Measurements from ENCODE around the gene SLC7A6OS.
"Not testable (repeated sequence)": the region's sequence is repeated elsewhere in the genome, so short reads cannot be mapped to it uniquely, and the experiment has no call there.

The SLC7A6OS gene

GRCh38 chr16:68299571-68300453, 10.9 kb downstream of the SLC7A6OS start:
- in situ Hi-C loops (cut with MboI; ENCODE audit: low sequenced_read_pairs) = no loop called here

- in situ Hi-C loops (cut with MboI; ENCODE audit: low sequenced_read_pairs) = no loop called here
Measured at GRCh38 chr16:68298907-68299561, 11.7 kb downstream of the SLC7A6OS start.

- in situ Hi-C loops (cut with MboI; ENCODE audit: low sequenced_read_pairs) = no loop called here
Measured at GRCh38 chr16:68298312-68298711, 12.4 kb downstream of the SLC7A6OS start.

- in situ Hi-C loops (cut with MboI; ENCODE audit: low sequenced_read_pairs) = no loop called here
Measured at GRCh38 chr16:68297908-68298307, 12.8 kb downstream of the SLC7A6OS start.

GRCh38 chr16:68296693-68297092, 14.1 kb downstream of the SLC7A6OS start:
- in situ Hi-C loops (cut with MboI; ENCODE audit: low sequenced_read_pairs) = no loop called here

GRCh38 chr16:68296291-68296690, 14.5 kb downstream of the SLC7A6OS start:
- in situ Hi-C loops (cut with MboI; ENCODE audit: low sequenced_read_pairs) = no loop called here

- in situ Hi-C loops (cut with MboI; ENCODE audit: low sequenced_read_pairs) = no loop called here
Measured at GRCh38 chr16:68292425-68292824, 18.3 kb downstream of the SLC7A6OS start.

GRCh38 chr16:68291227-68291626, 19.5 kb downstream of the SLC7A6OS start:
- in situ Hi-C loops (cut with MboI; ENCODE audit: low sequenced_read_pairs) = no loop called here

- in situ Hi-C loops (cut with MboI; ENCODE audit: low sequenced_read_pairs) = no loop called here
Measured at GRCh38 chr16:68290450-68290849, 20.3 kb downstream of the SLC7A6OS start.

GRCh38 chr16:68289621-68290329, 21.0 kb downstream of the SLC7A6OS start:
- in situ Hi-C loops (cut with MboI; ENCODE audit: low sequenced_read_pairs) = no loop called here

- in situ Hi-C loops (cut with MboI; ENCODE audit: low sequenced_read_pairs) = no loop called here
Measured at GRCh38 chr16:68289202-68289601, 21.5 kb downstream of the SLC7A6OS start.

- in situ Hi-C loops (cut with MboI; ENCODE audit: low sequenced_read_pairs) = not testable (repeated sequence)
Measured at GRCh38 chr16:68288796-68289195, 21.9 kb downstream of the SLC7A6OS start.

- in situ Hi-C loops (cut with MboI; ENCODE audit: low sequenced_read_pairs) = no loop called here
Measured at GRCh38 chr16:68288252-68288650, 22.5 kb downstream of the SLC7A6OS start.

- in situ Hi-C loops (cut with MboI; ENCODE audit: low sequenced_read_pairs) = no loop called here
Measured at GRCh38 chr16:68287276-68288251, 23.2 kb downstream of the SLC7A6OS start.

GRCh38 chr16:68286153-68287074, 24.3 kb downstream of the SLC7A6OS start:
- in situ Hi-C loops (cut with MboI; ENCODE audit: low sequenced_read_pairs) = no loop called here

- in situ Hi-C loops (cut with MboI; ENCODE audit: low sequenced_read_pairs) = no loop called here
Measured at GRCh38 chr16:68285683-68286082, 25.1 kb downstream of the SLC7A6OS start.

- in situ Hi-C loops (cut with MboI; ENCODE audit: low sequenced_read_pairs) = no loop called here
Measured at GRCh38 chr16:68284847-68285246, 25.9 kb downstream of the SLC7A6OS start.

- in situ Hi-C loops (cut with MboI; ENCODE audit: low sequenced_read_pairs) = no loop called here
Measured at GRCh38 chr16:68283801-68284598, 26.7 kb downstream of the SLC7A6OS start.

- in situ Hi-C loops (cut with MboI; ENCODE audit: low sequenced_read_pairs) = no loop called here
Measured at GRCh38 chr16:68283346-68283745, 27.4 kb downstream of the SLC7A6OS start.

Measured in HL-60/S4 (cell line).